Measurements from ENCODE around the gene IER3. TPM values are rescaled to one million over a fixed set of nuclear protein-coding genes. Genes with fewer than 3 reads are reported as not detected.

Gene IER3
- total and polyA plus RNA-seq, 2 of the 13 experiments (the other 11 are each of a cell fraction or from before 2014, with no cell fraction given), result 51.1 to 131 TPM

- TF ChIP-seq ZNF710 (CRISPR knock-in tag; IDR thresholded peaks at IDR 0.05; ENCODE audit: borderline replicate concordance), result 0 out of 2 replicates have a peak, but pooled peaks have one; percentile 55
- TF ChIP-seq ZEB1 (IDR thresholded peaks at IDR 0.05; ENCODE audit: insufficient replicate concordance, low read depth), result no peak
- peak; percentile 63; the same call in 1 of the 2 replicates for TF ChIP-seq ZBTB7B (CRISPR knock-in tag; IDR thresholded peaks at IDR 0.05)
- no peak for TF ChIP-seq MAFG (CRISPR knock-in tag; IDR thresholded peaks at IDR 0.05)
- TF ChIP-seq RELA (CRISPR knock-in tag; IDR thresholded peaks at IDR 0.05), result no peak
- TF ChIP-seq, protein P1, sequence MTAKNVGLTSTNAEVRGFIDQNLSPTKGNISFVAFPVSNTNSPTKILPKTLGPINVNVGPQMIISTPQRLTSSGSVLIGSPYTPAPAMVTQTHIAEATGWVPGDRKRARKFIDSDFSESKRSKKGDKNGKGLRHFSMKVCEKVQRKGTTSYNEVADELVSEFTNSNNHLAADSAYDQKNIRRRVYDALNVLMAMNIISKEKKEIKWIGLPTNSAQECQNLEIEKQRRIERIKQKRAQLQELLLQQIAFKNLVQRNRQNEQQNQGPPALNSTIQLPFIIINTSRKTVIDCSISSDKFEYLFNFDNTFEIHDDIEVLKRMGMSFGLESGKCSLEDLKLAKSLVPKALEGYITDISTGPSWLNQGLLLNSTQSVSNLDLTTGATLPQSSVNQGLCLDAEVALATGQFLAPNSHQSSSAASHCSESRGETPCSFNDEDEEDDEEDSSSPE (CRISPR knock-in tag; IDR thresholded peaks at IDR 0.05), result peak; percentile 90
- no peak for TF ChIP-seq HES4 (CRISPR knock-in tag; IDR thresholded peaks at IDR 0.05; ENCODE audit: borderline replicate concordance)
- no peak for TF ChIP-seq ZBTB37 (CRISPR knock-in tag; IDR thresholded peaks at IDR 0.05)
- no peak for TF ChIP-seq ZNF704 (CRISPR knock-in tag; IDR thresholded peaks at IDR 0.05; ENCODE audit: borderline replicate concordance)
- peak; percentile 88 for TF ChIP-seq TMF1 (CRISPR knock-in tag; IDR thresholded peaks at IDR 0.05; ENCODE audit: low read depth)
- peak; percentile 48; the same call in 1 of the 2 replicates for TF ChIP-seq NFKBIZ (CRISPR knock-in tag; IDR thresholded peaks at IDR 0.05)
- peak; percentile 33; the same call in 1 of the 2 replicates for TF ChIP-seq DPF2 (CRISPR knock-in tag; IDR thresholded peaks at IDR 0.05; ENCODE audit: borderline replicate concordance, low read depth)
- TF ChIP-seq ZNF724P (CRISPR knock-in tag; IDR thresholded peaks at IDR 0.05; ENCODE audit: borderline replicate concordance), result no peak; the same call in 1 of the 2 replicates
- TF ChIP-seq HIVEP1 (CRISPR knock-in tag; IDR thresholded peaks at IDR 0.05), result peak; percentile 79
- TF ChIP-seq BRD4 (CRISPR knock-in tag; IDR thresholded peaks at IDR 0.05), result no peak; the same call in 1 of the 2 replicates
- TF ChIP-seq PHF8 (CRISPR knock-in tag; IDR thresholded peaks at IDR 0.05), result peak; percentile 40; the same call in 1 of the 2 replicates
- TF ChIP-seq, protein P2, sequence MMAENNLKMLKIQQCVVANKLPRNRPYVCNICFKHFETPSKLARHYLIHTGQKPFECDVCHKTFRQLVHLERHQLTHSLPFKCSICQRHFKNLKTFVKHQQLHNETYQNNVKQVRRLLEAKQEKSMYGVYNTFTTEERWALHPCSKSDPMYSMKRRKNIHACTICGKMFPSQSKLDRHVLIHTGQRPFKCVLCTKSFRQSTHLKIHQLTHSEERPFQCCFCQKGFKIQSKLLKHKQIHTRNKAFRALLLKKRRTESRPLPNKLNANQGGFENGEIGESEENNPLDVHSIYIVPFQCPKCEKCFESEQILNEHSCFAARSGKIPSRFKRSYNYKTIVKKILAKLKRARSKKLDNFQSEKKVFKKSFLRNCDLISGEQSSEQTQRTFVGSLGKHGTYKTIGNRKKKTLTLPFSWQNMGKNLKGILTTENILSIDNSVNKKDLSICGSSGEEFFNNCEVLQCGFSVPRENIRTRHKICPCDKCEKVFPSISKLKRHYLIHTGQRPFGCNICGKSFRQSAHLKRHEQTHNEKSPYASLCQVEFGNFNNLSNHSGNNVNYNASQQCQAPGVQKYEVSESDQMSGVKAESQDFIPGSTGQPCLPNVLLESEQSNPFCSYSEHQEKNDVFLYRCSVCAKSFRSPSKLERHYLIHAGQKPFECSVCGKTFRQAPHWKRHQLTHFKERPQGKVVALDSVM (CRISPR knock-in tag; IDR thresholded peaks at IDR 0.05), result no peak
Observed at GRCh38 chr6:30721198-30722024, 22.9 kb downstream of the IER3 start (continued).
